Endothelial cell of umbilical vein (primary cell): ENCODE results near the gene CTTN. TPM values are rescaled to one million over a fixed set of nuclear protein-coding genes. Genes with fewer than 3 reads are reported as not detected.

Experiments
- BruUV-seq: library from RNA; stranded (reverse); fragments of 400-500 nt; replicated peaks from 2 replicates; lab custom pipeline; 2021; lab: Mats Ljungman, UMichigan
- CTCF ChIA-PET: fragments of 300-600, 350-600 bp; sonication (Branson Sonifier 250); formaldehyde crosslinking; loops from one replicate; lab custom pipeline; 2021; ENCODE audit warnings: antibody characterized with exemption, inconsistent platforms; lab: Charles Lee
- POLR2A ChIA-PET: fragments of 300-600, 350-600 bp; sonication (Branson Sonifier 250); formaldehyde crosslinking; loops from one replicate; lab custom pipeline; 2021; ENCODE audit warnings: antibody characterized with exemption, inconsistent platforms; lab: Charles Lee
- DNase-seq: peaks from one replicate; pipeline ENCODE4 v3.0.0-alpha.2; 2011; ENCODE audit warnings: low read depth, low spot score
- FAIRE-seq: peaks from 2 replicates; lab custom pipeline; 2011; peaks lifted over from hg19 to GRCh38; lab: Jason Lieb, UNC
- H2AFZ ChIP-seq: 2 replicates; pipeline ENCODE4 v1.6.0; 2012; ENCODE audit warnings: low read depth, low read length, control low read depth, inconsistent platforms
- H3K27ac ChIP-seq: 2 replicates; pipeline ENCODE4 v1.5.1; 2011; ENCODE audit warnings: low read depth, mild to moderate bottlenecking, control low read depth, low read length, moderate library complexity; ENCODE audit not compliant: insufficient read depth
- H3K27me3 ChIP-seq, 2 experiments: 2 replicates each; pipeline versions ENCODE4 v1.6.0 to v1.6.1; 2011; ENCODE audit warnings: low read length in 2 of 2, mixed read lengths in 1 of 2; ENCODE audit not compliant: control insufficient read depth in 2 of 2, insufficient read depth in 2 of 2
- H3K36me3 ChIP-seq, 2 experiments: 2 replicates in 1 of 2; 3 replicates in 1 of 2; pipeline ENCODE4 v1.5.1; 2011; ENCODE audit warnings: low read length in 2 of 2, mild to moderate bottlenecking in 1 of 2, moderate library complexity in 1 of 2; ENCODE audit not compliant: control insufficient read depth in 2 of 2, insufficient read depth in 2 of 2; ENCODE audit errors: extremely low read depth in 1 of 2
- H3K4me1 ChIP-seq: 3 replicates; pipeline ENCODE4 v1.5.1; 2011; ENCODE audit warnings: mild to moderate bottlenecking, low read length; ENCODE audit not compliant: control insufficient read depth, insufficient read depth; ENCODE audit errors: extremely low read depth
- H3K4me2 ChIP-seq: 2 replicates; pipeline ENCODE4 v1.6.1; 2011; ENCODE audit warnings: low read length, control low read depth, mixed read lengths; ENCODE audit not compliant: insufficient read depth
- H3K4me3 ChIP-seq, 3 experiments: fragments of 200-600 bp in 1 of 3; sonication (generic), shearing (Covaris generic) in 1 of 3; replicated peaks in 1 of 3; 2 replicates each; pipeline ENCODE4 v1.5.1; 2011 to 2016; ENCODE audit warnings: control low read depth in 3 of 3, low read length in 3 of 3, mild to moderate bottlenecking in 2 of 3, inconsistent platforms in 1 of 3, low read depth in 1 of 3, moderate library complexity in 1 of 3; ENCODE audit not compliant: insufficient read depth in 1 of 3
- H3K79me2 ChIP-seq: 2 replicates; pipeline ENCODE4 v1.6.0; 2012; ENCODE audit warnings: low read length, inconsistent platforms; ENCODE audit not compliant: control insufficient read depth, insufficient read depth
- H3K9ac ChIP-seq: replicated peaks from 2 replicates; pipeline ENCODE3; 2011; ENCODE audit warnings: low read length, control low read depth; ENCODE audit not compliant: insufficient read depth; ENCODE audit errors: extremely low read depth
- H3K9me1 ChIP-seq: replicated peaks from 3 replicates; pipeline ENCODE4 v1.6.0; 2011; ENCODE audit warnings: mild to moderate bottlenecking, low read length; ENCODE audit not compliant: control insufficient read depth, insufficient read depth; ENCODE audit errors: extremely low read depth
- H3K9me3 ChIP-seq: replicated peaks from 2 replicates; pipeline ENCODE4 v1.5.1; 2012; ENCODE audit warnings: low read length, inconsistent platforms; ENCODE audit not compliant: control insufficient read depth, insufficient read depth
- H4K20me1 ChIP-seq: replicated peaks from 2 replicates; pipeline ENCODE3; 2011; ENCODE audit warnings: mild to moderate bottlenecking, low read length; ENCODE audit not compliant: control insufficient read depth, insufficient read depth; ENCODE audit errors: extremely low read depth
- CTCF ChIP-seq, 2 donors: IDR thresholded peaks; 1 replicate in 1 of 2; 2 replicates in 1 of 2; pipeline ENCODE4 v1.5.1; 2011; ENCODE audit warnings: low read length in 2 of 2, mild to moderate bottlenecking in 2 of 2, moderate library complexity in 2 of 2, control low read depth in 1 of 2, inconsistent platforms in 1 of 2, low read depth in 1 of 2; ENCODE audit not compliant: insufficient read depth in 1 of 2; ENCODE audit errors: extremely low read depth in 1 of 2
- EZH2 ChIP-seq: IDR thresholded peaks from 2 replicates; pipeline ENCODE4 v1.6.1; 2012; ENCODE audit warnings: borderline replicate concordance, low read depth, mild to moderate bottlenecking, moderate library complexity, low read length, inconsistent platforms; ENCODE audit not compliant: severe bottlenecking
- FOS ChIP-seq: IDR thresholded peaks from 2 replicates; pipeline ENCODE4 v1.6.1; 2011; ENCODE audit warnings: mild to moderate bottlenecking, low read length, moderate library complexity, borderline replicate concordance; ENCODE audit not compliant: insufficient read depth
- GATA2 ChIP-seq: IDR thresholded peaks from 2 replicates; pipeline ENCODE4 v1.7.0; 2011; ENCODE audit warnings: low read depth, mild to moderate bottlenecking, moderate library complexity, mixed read lengths, low read length; ENCODE audit not compliant: insufficient read length, insufficient read depth
- JUN ChIP-seq: IDR thresholded peaks from 2 replicates; pipeline ENCODE4 v1.6.1; 2011; ENCODE audit warnings: borderline replicate concordance, low read depth; ENCODE audit not compliant: insufficient read length, insufficient read depth
- MAX ChIP-seq: IDR thresholded peaks from 2 replicates; pipeline ENCODE4 v1.6.1; 2011; ENCODE audit not compliant: insufficient read depth, insufficient read length
- MYC ChIP-seq: IDR thresholded peaks from one replicate; pipeline ENCODE4 v1.6.1; 2011; ENCODE audit warnings: mild to moderate bottlenecking, low read depth, low read length
- POLR2AphosphoS5 ChIP-seq: IDR thresholded peaks from 2 replicates; pipeline ENCODE4 v1.6.1; 2012; ENCODE audit warnings: low read depth, mild to moderate bottlenecking, control low read depth, low read length, moderate library complexity; ENCODE audit not compliant: insufficient read depth
- dilution Hi-C: fragments of 300-500 bp; cut with MboI; formaldehyde crosslinking; loops from one replicate; pipeline ENCODE4 v1.15.0; 2019; ENCODE audit warnings: low sequenced_read_pairs; ENCODE audit not compliant: extremely low pct_ligation_motif_present
- intact Hi-C: fragments of 100-400 bp; cut with micrococcal nuclease; formaldehyde crosslinking; loops from one replicate; pipeline ENCODE4 v1.10.0; 2022
- polyA plus RNA-seq, 4 experiments: library from polyadenylated mRNA; depleted of rRNA in 3 of 4; stranded (reverse) in 3 of 4; unstranded in 1 of 4; fragments of >200 nt; gene quantifications; 2 replicates each; pipeline versions ENCODE4 v1.2.1 to v1.2.3, GENCODE V29; 2011 to 2012; ENCODE audit warnings: missing spikeins in 1 of 4
- total RNA-seq: library from RNA; stranded (reverse); gene quantifications from 2 replicates; pipeline ENCODE4 v1.2.3, GENCODE V29; 2021

The CTTN gene
- total and polyA plus RNA-seq, 2 donors (not counting 3 experiments of a cell fraction or from before 2014, with no cell fraction given): 161 to 330 TPM

- FAIRE-seq (no peak), DNase-seq (no peak)
- Histone ChIP-seq H3K4me2 (no peak overlapping the region), H3K79me2 (peaks cover 4% of the 10 kb centered on the region), H3K36me3 (peaks cover 64 to 82% of the 10 kb centered on the region in 2 experiments), H3K4me3 (no peak overlapping the region), H3K9me3 (no peaks in the 10 kb centered on the region), H3K27me3 (no peaks in the 10 kb centered on the region), H3K9me1 (no peaks in the 10 kb centered on the region), H2AFZ (no peak overlapping the region), H3K27ac (no peak overlapping the region), H3K4me1 (no peaks in the 10 kb centered on the region), H4K20me1 (no peaks in the 10 kb centered on the region), H3K9ac (no peak overlapping the region)
- no TSS peak for BruUV-seq
- ChIA-PET POLR2A (no interaction called here), CTCF (no interaction called here)
- intact Hi-C loops: no loop called here
- dilution Hi-C loops: no loop called here
- no peak for TF ChIP-seq JUN
- no peak for TF ChIP-seq MYC
- TF ChIP-seq FOS: no peak
- no peak for TF ChIP-seq GATA2
- no peak for TF ChIP-seq MAX
- no peak for TF ChIP-seq EZH2
- TF ChIP-seq CTCF (IDR thresholded peaks at IDR 0.05; ENCODE audit: extremely low read depth in 1 of 2, insufficient read depth in 1 of 2, low read depth in 1 of 2, low read length in 2 of 2): no peak
- no peak for TF ChIP-seq POLR2AphosphoS5
Observed at GRCh38 chr11:70411713-70412452, 13.6 kb downstream of the CTTN start.
